Kidney epithelial cell (primary cell): ENCODE results near the gene DOCK1. TPM values are rescaled to one million over a fixed set of nuclear protein-coding genes. Genes with fewer than 3 reads are reported as not detected.

Source experiments
- total RNA-seq: library from RNA; depleted of rRNA; stranded (reverse); fragments of >200 nt; gene quantifications from 2 replicates; pipeline ENCODE4 v1.2.3, GENCODE V29; 2015

Gene DOCK1
- total RNA-seq, 1 donor from 2014 or later: 39.5 TPM

Other genes with a start within 250 kb of the DOCK1 start
- not detected in 2 replicates for gene C10orf90, start 234.7 kb upstream of the DOCK1 start, total RNA-seq